NCI-H2227 (cell line): ENCODE results near the gene AMZ2.
"Not testable (repeated sequence)": the region's sequence is repeated elsewhere in the genome, so short reads cannot be mapped to it uniquely, and the experiment has no call there.

Experiments used
- DNase-seq: peaks from one replicate; lab custom pipeline; 2025; ENCODE audit not compliant: unreplicated experiment; lab: John Stamatoyannopoulos, UW

The AMZ2 gene

GRCh38 chr17:68248891-68249290 lies 1.0 kb downstream of the AMZ2 start:
- DNase-seq: no peak

GRCh38 chr17:68249354-68249765 lies 1.5 kb downstream of the AMZ2 start:
- DNase-seq: no peak

GRCh38 chr17:68253426-68253825 lies 5.6 kb downstream of the AMZ2 start:
- DNase-seq: not testable (repeated sequence)

GRCh38 chr17:68255151-68255550 lies 7.3 kb downstream of the AMZ2 start:
- DNase-seq: no peak

GRCh38 chr17:68255731-68256538 lies 8.1 kb downstream of the AMZ2 start:
- no peak for DNase-seq

GRCh38 chr17:68256701-68257100 lies 8.9 kb downstream of the AMZ2 start:
- not testable (repeated sequence) for DNase-seq

GRCh38 chr17:68257934-68258333 lies 10.1 kb downstream of the AMZ2 start:
- DNase-seq: no peak

- not testable (repeated sequence) for DNase-seq
These were observed 11.2 kb downstream of the AMZ2 start for GRCh38 chr17:68258890-68259647.

- not testable (repeated sequence) for DNase-seq
These were observed 11.8 kb downstream of the AMZ2 start for GRCh38 chr17:68259648-68259951.

- no peak for DNase-seq
These were observed 12.4 kb downstream of the AMZ2 start for GRCh38 chr17:68260051-68260762.

GRCh38 chr17:68262467-68262866 lies 14.6 kb downstream of the AMZ2 start:
- not testable (repeated sequence) for DNase-seq

GRCh38 chr17:68263101-68263681 lies 15.3 kb downstream of the AMZ2 start:
- DNase-seq: peak; percentile 31

GRCh38 chr17:68265833-68266232 lies 18.0 kb downstream of the AMZ2 start:
- not testable (repeated sequence) for DNase-seq

GRCh38 chr17:68273722-68274121 lies 25.9 kb downstream of the AMZ2 start:
- no peak for DNase-seq

GRCh38 chr17:68276339-68276738 lies 28.5 kb downstream of the AMZ2 start:
- DNase-seq: not testable (repeated sequence)

GRCh38 chr17:68277807-68278206 lies 30.0 kb downstream of the AMZ2 start:
- DNase-seq: no peak

- DNase-seq: not testable (repeated sequence)
These were observed 34.1 kb downstream of the AMZ2 start for GRCh38 chr17:68281965-68282364.

- DNase-seq: no peak
These were observed 40.5 kb downstream of the AMZ2 start for GRCh38 chr17:68288375-68288774.

GRCh38 chr17:68288804-68289203 lies 41.0 kb downstream of the AMZ2 start:
- DNase-seq: no peak

- no peak for DNase-seq
These were observed 41.6 kb downstream of the AMZ2 start for GRCh38 chr17:68289473-68289872.

GRCh38 chr17:68289936-68290267 lies 42.1 kb downstream of the AMZ2 start:
- no peak for DNase-seq
